T47D (cell line): ENCODE data around the gene NLK.
A peak's percentile ranks its signal among the peaks of the same experiment; 100 is the strongest.
"Not testable (repeated sequence)": the region's sequence is repeated elsewhere in the genome, so short reads cannot be mapped to it uniquely, and the experiment has no call there.

ENCODE experiments used
- DNase-seq, 2 experiments: peaks; one replicate each; pipeline versions ENCODE4 v3.0.0 to v3.0.0-alpha.2; 2011 to 2012; ENCODE audit warnings: low read depth in 1 of 2, low spot score in 1 of 2
- JUND ChIP-seq: IDR thresholded peaks from 2 replicates; pipeline ENCODE4 v1.6.1; 2012; ENCODE audit warnings: low read depth
- in situ Hi-C: cut with HindIII; loops from 2 replicates; pipeline ENCODE4 v1.10.0; 2016; ENCODE audit warnings: low sequenced_read_pairs, low pct_unique_long_range_greater_than_20kb

Gene NLK

DNA sequence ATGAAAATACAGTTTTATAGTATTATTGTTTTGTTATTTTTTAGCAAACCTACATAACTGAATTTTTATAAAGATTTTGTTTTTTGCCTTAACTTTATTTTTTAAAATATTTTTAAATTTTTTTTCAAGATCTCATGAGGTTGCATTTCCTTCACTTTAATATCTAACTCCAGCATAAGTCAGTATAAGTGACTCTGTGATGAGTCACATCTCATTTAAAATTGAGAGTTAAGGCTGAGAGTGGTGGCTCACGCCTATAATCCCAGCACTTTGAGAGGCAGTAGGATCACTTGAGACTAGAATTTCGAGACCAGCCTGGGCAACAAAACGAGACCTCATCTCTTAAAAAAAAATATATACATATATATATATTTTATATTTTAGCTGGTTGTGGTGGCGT is 44.0 kb downstream of the NLK start:
- no peak for DNase-seq
- no peak for TF ChIP-seq JUND
- in situ Hi-C loops, result no loop called here

DNA sequence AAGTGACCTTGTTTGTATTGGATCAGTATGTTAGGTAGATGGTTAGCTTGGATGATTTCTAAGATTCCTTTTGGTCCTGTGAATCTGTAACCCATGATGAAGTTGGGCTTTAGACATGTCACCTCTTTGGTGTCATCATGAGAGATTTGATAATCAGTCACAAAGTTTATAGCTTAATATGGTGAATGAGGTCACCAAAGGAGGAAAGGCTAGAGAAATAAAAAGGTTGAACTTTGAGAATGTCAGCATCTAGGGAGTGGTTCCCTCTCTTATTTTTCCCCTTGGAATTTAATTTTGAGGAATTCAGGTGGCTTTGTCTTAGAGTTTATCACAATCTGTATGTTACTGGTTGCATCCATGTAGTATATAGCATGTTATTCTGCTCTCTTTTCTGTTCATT is 45.3 kb downstream of the NLK start:
- no peak for DNase-seq
- TF ChIP-seq JUND, result no peak
- in situ Hi-C loops, result no loop called here

DNA sequence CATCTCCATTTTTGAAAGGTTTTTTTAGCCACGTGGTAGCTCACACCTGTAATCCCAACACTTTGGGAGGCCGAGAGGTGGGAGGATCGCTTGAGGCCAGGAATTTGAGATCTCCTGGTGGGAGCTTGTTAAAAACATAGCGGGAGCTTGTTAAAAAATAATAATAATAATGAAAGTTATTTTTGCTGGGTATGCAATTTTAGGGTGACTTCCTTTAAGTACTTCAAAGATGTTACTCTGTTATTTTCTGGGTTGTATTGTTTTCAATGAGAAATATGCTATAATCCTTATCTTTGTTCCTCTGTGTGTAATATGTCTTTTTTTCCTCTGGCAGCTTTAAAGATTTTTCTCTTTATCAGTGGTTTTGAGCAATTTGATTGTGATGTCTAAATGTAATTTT is 48.1 kb downstream of the NLK start:
- in situ Hi-C loops, result no loop called here
- TF ChIP-seq JUND, result no peak
- no peak for DNase-seq

DNA sequence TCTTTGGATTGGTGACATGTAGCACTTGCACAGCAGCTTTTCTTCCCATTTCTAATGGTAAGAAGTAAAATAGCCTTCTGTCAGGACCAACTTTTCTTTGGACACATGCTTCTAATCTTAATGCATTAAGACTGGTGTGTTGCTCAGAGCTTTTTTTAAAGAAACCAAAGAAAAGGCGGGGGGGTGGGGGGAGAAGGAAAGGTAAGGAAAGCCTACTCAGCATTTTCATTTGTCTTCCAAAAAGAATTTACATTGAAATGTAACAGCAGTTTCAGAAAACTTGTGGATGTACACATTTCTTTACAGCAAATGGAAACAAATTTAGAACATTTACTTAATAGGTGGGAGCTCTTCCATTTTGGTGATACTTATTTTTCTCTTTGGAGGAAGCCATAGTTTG is 49.6 kb downstream of the NLK start:
- TF ChIP-seq JUND, result no peak
- in situ Hi-C loops, result no loop called here
- DNase-seq, result peak in 1 of 2 experiments; percentile 8

DNA sequence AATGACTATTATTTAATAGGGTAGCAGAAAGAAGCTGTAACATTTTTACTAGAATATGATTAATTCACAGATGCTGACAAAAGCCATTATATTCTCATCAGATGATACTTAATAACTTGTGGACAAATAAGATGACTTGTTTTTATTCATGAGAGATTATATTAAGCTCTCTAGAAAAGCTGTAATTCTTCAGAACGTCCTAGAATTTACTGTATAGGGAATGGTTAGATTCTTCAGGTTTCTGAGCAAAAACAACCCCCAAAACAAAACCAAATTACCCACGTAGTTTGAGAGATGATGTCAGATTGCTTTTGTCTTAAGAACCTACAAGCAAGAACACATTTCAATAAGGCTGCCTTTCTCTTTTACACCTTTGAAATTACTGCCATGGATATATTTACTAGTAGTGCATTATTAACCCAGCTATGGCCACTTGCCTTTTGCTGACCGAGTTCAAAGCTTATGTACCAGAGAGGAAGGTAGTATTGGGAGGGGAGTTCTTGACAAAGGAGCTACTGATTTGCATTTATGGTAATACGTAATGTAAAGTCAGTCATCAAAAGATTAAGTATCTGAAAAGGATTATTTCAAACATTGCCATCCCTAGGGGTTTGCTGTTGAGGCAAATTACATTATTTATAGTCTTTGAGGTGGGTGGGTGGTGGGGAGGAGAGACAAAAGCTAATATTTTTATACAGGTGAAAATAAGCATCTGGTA is 51.7 kb downstream of the NLK start:
- TF ChIP-seq JUND, result no peak
- in situ Hi-C loops, result no loop called here
- DNase-seq, result no peak

DNA sequence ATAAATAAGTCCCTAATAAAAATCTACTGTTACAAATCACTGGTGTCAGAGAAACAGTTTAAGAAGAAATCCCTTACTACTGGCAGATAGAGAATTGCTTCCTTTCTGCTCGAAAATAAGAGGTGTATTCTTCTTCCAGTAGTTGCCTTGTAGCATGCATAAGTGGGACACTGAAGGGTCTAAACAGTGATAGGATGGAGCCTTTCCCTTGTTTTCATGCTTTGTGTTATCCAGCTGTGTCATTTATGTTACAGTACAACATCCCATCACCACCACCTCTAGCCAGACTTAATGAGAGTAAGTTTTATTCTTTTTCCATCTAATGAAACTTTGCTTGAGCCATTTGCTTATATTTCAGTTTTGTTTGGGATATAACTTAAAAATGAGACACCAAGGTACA is 54.3 kb downstream of the NLK start:
- DNase-seq, result no peak
- in situ Hi-C loops, result no loop called here
- TF ChIP-seq JUND, result no peak

DNA sequence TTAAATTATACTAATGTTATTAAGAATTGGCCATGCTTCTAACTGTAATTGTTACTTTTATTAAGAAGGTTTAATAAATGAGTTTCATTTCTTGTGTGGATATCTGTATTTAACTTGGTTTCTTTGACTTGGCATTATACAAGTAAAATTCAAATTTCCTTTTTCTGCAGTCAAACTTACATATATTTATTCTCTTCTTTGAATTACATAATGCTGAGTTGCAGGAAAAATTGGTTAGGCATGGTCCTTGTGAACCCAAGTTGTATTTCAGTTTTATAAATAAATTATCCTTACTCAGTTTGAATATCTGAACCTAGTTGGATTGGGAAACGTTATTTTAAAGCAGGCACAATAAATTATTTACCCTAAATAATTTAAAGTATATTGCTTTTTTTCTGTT is 54.8 kb downstream of the NLK start:
- no peak for TF ChIP-seq JUND
- DNase-seq, result no peak
- in situ Hi-C loops, result no loop called here

DNA sequence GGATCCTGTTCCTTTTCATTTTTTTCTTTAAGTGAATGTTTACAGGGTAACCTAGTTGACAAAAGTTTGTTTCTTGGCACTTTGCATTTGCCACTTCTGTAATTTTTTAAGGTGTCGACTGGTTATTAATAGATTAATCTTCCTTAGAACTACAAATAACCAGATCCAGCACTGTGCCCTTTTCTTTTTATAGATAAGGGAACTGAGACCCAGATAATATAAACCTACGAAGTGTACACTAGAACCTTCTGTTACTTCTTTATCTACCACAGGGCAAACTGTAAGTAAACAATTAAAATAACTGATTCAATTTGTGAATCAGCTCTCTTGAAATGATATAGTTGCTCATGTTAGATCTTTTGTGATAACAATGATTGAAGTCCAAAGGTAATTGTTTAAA is 55.4 kb downstream of the NLK start:
- no peak for TF ChIP-seq JUND
- no peak for DNase-seq
- in situ Hi-C loops, result no loop called here

DNA sequence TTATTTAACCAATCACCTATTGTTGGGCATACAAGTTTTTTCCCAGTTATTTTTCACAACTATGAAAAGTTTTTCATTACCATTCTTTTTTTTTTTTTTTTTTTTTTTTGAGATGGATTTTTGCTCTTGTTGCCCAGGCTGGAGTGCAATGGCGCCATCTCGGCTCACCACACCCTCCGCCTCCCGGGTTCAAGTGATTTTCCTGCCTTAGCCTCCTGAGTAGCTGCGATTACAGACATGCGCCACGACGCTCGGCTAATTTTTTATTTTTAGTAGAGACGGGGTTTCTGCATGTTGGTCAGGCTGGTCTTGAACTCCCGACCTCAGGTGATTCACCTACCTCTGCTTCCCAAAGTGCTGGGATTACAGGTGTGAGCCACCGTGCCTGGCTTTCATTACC is 56.1 kb downstream of the NLK start:
- in situ Hi-C loops, DNase-seq: not testable (repeated sequence)

DNA sequence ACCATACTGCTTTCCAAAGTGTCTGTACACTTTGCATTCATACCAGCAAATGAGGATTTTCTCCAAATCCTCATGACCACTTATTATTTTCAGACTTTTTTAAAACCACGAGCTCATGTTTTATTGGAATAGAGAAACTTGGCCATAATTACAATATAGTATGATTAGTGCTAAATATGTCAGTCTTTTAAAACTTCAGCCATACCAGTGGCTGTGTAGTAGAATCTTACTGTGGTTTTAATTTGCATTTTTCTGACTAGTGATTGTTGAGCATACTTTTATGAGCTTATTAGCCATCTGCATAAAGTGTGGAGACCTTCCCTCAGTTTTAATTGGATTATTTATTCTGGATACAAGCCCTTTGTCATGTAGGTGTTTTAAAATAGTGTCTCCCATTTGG is 57.8 kb downstream of the NLK start:
- DNase-seq, result no peak
- TF ChIP-seq JUND, result no peak
- in situ Hi-C loops, result no loop called here

DNA sequence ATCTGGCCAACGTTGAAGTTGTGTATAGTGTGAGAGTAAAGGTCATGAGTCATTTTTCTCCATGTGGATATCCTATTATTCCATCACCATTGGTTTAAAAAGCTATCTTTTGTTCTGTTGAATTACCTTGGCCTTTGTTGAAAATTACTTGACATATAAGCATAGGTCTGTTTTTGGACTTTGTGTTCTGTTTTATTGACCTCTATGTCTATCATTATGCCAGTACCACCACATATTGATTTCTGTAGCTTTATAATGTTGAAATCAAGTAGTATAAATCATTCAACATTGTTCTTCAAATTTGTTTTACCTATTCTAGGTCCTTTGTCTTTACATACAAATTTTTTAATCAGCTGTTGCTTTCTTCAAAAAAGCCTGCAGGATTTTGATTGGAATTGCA is 58.5 kb downstream of the NLK start:
- no peak for TF ChIP-seq JUND
- DNase-seq, result no peak
- in situ Hi-C loops, result no loop called here

DNA sequence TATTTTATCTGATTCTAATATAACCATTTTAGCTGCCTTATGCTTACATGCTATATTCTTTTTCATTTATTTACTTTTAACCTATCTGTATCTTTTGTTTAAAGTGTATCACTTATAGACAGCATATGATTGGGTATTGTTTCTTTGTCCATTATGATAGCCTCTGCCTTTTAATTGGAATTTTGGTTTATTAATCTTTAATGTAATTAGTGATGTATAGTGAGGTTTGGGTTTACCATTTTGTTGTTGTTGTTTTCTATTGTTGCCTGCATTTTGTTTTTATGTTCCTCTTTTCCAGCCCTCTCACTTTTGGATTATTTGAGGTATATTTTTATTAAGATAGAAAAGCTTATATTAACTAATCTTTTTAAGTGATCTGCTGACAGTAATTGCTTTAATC is 59.4 kb downstream of the NLK start:
- TF ChIP-seq JUND, result no peak
- DNase-seq, result no peak
- in situ Hi-C loops, result no loop called here

DNA sequence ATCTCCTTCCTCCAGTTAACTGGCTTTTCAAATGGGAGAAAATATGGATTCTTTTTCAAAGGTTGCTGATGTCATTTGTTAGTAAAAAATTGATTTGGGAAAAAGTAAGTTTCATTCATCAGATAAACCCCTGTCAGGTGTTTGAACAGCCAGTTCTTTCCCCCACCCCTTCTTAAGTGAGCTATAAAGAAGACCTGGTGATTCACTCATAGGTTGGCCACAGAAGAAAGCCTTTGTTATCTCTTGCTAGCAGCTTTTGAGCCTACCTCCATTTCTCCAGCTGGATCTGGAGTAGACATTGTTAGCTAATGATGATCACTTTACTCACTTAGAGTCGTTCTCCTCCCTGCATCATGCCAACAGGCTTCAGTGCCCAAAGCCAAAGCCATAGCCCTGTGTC is 63.0 kb downstream of the NLK start:
- DNase-seq, result no peak
- in situ Hi-C loops, result no loop called here
- TF ChIP-seq JUND, result no peak

DNA sequence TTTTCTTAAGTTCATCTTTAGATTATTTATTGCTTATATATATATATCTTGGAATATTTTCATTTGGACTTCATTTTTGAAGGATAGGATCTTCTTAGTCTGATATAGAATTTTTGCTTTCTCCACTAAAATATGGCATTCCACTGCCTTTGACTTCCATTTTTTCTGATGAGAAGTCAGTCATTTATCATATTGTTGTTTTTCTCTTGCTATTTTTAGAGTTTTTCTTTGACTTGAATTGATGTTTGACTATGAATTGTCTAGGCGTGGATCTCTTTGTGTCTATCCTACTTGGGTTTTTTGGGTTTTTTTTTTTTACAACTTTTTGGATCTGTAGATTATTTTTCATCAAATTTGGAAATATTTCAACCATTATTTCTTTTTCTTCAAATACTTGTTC is 67.7 kb downstream of the NLK start:
- DNase-seq, result no peak
- in situ Hi-C loops, result no loop called here
- no peak for TF ChIP-seq JUND
